HG03378 (cell line): ENCODE results near the gene CBFB.
"Not testable (repeated sequence)": the region's sequence is repeated elsewhere in the genome, so short reads cannot be mapped to it uniquely, and the experiment has no call there.

Experiments
- ATAC-seq: cut with Tn5 transposase; IDR thresholded peaks from one replicate; pipeline ENCODE4 v1.9.1; 2021; ENCODE audit warnings: mild to moderate bottlenecking, moderate library complexity; ENCODE audit not compliant: unreplicated experiment

Gene CBFB

DNA sequence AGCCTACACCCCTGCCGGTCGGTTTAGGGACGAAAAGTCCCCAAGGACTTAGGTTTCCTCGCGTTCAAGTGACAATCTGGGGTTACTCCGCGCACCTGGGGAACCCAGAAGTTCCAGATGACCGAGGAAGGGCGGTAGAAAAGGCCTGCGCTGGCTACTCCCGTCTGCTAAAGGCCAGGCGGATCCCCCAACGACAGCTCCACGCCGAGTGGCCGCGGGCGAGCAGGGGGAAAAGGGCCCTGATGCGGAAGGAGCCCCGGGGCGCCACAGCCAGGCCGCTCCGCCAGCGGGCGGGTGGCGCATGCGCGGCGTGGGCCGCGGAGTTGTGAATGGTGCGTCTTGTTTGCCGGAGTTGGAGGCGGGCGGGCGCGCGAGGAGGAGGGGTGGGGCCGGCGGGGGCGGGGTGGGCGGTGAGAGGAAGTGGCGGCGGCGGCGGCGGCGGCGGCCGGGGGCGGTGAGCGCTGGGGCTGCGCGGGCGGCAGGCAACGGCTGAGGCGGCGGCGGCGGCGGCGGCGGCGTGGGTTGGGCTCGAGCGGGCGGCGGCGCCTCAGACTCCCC lies at the start of gene CBFB:
CBFB (plus strand) TSS at position 454 of the 558 bp plus-strand sequence. CDS start 259 bp downstream, outside the sequence.
- ATAC-seq: peak; percentile 59

DNA sequence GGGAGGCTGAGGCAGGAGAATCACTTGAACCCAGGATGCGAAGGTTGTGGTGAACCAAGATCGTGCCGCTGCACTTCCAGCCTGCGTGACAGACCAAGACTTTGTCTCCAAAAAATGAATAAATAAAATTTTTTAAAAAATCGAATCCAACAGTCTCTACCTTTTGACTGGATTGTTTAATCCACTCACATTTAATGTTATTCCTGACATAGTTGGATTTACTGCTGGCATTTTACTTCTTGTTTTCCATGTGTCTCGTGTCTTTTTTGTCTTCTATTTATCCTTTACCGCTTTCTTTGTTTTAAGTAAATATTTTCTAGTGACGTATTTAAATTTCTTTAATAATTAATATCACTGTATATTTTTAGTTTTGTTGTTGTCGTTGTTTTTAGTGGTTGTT lies 45.9 kb upstream of the CBFB start:
- ATAC-seq: no peak

DNA sequence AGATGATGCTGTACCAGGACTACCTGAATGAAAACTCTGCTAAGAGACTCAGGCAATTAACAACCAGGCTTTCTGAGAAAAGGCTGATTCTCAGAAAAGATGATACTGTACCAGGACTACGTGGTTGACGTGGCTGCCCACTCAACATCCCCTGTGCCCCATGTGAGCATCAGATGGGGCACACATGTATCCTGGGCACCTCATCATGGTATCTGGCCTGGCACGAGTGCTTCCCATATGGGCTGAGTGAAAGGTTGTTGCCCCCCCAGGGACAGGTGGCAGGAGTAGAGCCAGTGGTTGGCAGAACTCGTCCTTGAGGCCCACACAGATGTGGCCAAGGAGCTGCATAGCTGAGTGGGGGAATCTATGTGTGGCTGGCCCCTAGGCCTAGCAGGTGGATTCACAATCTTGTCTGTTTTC lies 44.0 kb upstream of the CBFB start:
- ATAC-seq: no peak

DNA sequence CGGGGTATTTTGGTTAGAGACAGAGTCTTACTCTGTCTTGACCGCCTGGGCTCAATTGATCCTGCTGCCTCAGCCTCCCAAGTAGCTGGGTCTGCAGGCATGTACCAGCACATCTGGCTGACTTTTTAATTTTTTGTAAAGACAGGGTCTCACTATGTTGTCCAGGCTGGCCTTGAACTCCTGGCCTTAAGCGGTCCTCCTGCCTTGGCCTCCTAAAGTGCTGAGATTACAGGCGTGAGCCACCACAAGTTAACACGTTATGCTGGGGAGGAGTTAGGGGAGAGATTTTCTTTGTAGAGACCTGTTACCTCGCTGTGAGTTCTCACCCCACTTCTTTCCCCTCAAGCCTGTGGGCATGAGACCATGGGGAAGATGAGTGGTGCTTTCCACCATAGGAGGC lies 42.4 kb upstream of the CBFB start:
- ATAC-seq: no peak

DNA sequence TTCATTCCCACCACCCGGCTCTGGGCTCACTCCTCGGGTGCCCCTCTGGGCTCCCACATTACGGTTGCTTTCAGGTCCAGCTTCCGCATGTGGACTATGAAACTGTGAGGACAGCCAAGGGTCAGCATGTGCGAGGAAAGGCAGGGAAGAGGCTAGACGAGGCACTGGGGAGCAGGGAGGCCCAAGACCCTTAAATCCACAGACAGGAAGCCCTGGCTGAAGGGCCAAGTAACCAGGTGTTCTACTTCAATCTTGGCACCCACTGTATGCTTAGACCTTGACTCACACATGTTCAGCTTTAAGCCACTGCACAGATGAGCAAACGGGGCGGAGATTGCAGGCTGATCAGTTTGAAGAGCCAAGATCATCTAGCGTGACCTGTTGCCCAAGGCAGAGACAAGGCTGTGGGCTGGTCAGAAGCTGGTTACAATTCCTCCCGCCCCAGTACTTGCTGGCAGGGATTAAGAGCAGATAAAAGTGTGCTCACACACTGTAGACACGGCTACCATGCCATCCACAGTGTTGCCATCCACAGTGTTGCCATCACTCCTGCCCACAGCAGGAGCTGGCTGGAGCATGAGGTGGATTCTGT lies 40.7 kb upstream of the CBFB start, which contains the start of gene CES4A:
CES4A (plus strand) TSS at position 393 of the 592 bp plus-strand sequence; CDS start at position 577, 184 bp downstream.
- no peak for ATAC-seq

DNA sequence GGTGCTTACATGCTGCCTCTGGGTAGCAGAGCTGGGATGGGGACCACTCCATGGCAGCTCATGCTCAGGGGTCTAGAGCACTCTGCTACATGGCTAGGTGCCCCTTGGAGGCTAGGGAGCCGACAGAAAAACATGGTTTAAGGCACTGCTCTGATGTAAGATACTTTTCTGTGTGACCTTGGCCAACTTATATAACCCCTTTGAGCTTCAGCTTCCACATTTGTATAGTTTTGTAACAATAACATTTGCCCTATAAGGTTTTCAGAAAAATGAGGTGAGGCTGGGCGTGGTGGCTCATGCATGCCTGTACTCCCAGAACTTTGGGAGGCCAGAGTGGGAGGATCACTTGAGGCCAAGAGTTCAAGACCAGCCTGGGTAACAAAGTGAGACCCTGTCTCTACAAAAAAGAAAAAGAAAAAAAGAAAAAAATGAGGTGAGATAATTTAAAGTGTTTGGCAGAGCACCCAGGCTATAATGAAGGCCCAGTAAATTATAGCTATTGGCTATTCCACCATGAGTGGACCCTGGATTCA lies 37.3 kb upstream of the CBFB start:
- ATAC-seq: no peak

DNA sequence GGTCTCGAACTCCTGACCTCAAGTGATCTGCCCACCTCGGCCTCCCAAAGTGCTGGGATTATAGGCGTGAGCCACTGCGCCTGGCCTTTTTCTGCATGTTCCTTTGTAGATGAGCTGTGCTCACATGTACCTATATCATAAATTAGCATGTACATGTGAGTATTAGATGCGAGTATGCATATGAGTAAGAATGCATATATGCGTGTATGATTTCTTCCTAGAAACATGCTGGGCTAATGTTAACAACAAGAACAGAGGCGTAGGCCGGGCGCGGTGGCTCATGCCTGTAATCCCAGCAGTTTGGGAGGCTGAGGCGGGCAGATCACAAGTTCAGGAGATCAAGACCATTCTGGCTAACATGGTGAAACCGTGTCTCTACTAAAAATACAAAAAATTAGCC lies 35.4 kb upstream of the CBFB start:
- ATAC-seq: not testable (repeated sequence)

DNA sequence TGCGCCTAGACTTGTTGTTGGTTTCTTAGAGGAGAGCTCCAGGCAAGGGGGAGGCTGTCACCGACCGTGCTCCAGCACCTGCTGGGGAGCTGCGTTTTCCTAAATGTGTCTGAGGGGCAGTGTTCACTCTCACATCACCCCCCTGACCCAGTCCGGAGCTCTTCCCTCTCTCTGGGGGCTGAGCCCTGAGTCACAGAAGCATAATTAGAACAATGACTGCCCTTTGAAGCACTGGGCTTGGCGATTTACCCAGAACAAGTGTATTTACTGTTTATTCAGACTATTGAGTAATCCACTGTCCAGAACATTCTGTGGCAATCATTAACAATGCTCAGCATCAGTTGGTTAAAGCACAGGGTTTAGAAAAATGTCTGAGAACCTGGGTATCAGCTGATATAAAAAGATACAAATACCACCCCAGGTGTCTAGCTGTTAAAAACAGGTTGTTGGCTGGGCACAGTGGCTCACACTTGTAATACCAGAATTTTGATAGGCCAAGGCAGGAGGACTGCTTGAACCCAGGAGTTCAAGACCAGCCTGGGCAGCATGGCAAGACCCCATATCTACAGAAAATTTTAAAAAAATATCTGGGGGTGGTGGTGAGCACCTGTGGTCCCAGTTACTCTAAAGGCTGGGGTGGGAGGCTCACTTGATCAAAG lies 32.5 kb upstream of the CBFB start:
- ATAC-seq: no peak

DNA sequence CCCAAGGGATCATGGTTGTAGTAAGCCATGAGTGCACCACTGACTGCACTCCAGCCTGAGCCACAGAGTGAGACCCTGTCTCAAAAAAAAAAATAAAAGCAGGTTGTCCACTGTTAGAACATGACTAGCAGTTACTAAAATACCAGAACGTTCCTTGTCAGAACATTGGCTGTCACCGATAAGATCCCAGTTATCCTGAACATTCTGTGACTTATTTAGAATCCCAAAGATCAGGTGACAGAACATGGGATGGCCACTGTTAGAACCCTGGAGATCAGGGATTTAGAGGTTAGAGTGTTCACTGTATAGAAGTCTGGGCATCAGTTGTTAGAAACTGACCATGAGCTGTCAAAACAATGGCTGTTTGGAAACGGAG lies 32.0 kb upstream of the CBFB start:
- ATAC-seq: no peak

DNA sequence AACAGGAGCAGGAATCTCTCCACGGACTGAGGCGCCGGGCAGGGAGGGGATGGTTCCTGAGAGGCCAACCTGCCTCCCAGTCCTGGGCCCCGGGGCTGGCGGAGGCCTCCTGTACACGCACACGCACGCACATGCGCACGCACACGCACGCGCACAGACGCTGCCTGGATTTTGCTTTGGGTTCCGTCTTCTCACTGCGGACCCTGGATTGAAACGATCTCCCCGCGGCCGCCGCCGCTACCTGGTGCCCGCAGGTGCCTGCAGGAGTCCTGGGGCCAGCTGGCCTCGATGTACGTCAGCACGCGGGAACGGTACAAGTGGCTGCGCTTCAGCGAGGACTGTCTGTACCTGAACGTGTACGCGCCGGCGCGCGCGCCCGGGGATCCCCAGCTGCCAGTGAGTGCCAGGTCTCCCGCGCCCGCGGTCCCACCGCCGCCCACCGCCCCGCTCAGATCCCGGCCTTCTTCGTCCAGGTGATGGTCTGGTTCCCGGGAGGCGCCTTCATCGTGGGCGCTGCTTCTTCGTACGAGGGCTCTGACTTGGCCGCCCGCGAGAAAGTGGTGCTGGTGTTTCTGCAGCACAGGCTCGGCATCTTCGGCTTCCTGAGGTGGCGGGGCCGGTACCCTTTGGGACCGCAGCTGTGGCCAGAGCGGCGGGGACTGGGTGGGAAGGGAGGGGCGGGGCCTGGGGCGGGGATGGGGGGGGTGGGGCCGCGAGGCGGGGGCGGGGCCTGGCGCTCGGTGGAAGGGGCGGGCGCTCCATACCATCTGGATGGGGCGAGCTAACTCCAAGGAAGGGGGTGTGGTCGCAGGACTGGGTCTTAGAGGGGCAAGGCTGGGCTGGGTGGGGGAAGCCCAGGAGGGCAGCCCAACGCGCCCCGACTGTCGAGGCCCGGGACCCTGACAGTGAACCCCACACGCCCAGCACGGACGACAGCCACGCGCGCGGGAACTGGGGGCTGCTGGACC lies 28.3 kb upstream of the CBFB start:
- ATAC-seq: no peak

DNA sequence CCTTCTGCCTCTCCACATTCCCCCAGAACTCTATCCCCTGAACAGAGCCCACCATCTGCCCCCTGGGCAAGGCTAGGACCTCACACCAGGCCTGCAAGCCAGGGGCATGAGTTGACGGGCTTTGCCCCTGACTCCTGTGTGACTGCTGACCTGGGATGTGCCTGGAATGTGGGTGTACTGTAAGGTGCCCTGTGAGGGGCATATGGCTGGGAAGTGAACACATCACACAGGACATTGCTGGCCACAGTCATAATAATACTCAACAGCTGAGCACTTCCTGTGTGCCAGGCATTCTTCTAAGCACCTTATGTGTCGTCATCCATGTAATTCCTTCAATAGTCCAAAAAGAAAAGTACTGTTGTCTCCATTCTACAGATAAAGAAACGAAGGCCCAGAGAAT lies 27.2 kb upstream of the CBFB start:
- ATAC-seq: no peak

DNA sequence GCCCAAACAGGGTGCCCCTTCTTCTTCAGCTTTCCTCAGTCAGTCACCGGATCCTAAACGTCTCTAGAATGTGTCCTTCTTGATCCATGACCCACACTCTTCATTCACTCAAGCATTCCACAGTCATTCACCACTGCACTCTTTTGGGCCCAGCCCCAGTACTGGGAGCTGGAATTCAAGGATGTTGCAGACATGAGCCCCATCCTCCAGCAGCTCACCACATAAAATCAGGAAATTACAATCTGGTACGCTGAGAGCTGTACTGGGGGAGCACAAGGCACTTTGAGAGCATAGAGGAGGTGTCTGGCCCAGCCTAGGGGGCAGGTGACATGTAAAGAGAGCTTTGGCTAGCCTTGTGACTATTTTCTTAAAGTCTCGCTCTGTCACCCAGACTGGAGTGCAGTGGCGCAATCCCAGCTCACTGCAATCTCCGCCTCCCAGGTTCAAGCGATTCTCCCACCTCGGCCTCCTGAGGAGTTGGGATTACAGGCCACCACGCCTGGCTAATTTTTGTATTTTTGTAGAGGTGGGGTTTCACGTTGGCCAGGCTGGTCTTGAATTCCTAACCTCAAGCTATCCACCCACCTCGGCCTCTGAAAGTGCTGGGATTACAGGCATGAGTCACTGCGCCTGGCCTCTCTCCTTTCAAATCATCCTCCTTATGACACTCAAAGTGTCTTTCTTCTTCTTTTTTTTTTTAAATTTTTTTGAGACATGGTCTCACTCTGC lies 21.9 kb upstream of the CBFB start:
- no peak for ATAC-seq

DNA sequence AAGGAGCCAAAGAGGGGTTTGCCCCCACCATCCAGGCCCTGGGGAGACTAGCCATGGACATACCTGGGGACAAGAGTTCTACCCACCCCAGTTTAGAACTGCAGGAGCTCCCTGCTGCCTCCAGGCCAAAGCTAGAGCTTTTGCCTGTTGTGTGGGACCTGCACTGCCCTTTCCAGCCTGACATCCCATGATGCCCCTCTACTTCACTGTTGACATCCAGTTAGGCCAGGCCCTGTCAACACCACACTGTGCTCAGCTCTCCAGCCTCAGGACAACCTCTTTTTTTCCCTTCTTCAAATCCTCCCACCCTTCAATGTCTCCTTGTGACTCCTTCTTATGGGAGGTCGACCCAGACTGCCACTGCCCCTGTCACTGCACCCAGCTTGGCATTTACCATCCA lies 19.8 kb upstream of the CBFB start:
- ATAC-seq: no peak

DNA sequence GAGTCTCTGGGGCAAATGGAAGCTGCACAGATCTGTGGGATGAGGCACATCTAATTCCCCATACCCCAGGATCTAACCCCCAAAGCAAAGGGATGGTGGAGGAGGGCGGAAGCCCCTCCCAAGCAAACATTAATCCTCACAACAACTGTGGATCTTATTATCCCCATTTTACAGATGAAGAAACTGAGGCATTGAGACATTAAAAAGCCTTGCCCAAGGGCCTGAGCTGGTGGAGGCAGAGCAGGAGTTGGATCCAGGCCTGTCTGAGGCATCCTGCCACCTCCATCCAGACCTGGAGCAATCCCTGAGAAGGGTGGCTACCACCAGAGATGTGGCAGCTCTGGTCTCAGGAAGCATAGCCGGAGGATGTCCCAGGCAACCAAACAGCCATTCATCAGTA lies 17.7 kb upstream of the CBFB start:
- ATAC-seq: no peak

DNA sequence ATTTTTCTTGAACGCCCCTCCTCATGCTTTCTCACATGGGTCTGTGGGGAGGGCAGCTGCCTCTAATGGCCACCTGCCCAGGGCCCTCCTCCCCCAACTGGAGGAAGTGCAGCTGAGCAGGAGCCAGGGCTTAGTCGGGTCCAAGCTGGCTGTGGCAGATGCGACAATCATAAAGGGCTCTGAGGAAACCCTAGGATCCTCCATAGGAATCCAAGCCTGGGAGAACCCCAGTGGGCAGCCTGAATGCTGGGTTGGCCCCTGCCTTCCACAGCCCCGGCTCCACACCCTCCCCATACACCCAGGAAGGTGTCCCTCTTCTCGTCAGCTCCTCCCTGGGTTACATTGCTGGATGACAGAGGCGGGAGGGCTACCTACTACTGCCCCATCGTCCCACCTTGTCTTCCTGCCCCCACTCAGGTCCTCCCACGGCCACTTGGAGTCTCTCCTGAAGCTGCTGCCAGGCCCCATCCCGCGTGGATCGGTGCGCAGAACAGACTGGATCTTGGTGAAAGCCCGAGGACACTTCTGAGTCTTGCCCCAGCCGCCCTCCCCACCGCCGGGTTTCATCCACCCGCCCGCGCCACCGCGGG lies 15.6 kb upstream of the CBFB start:
- no peak for ATAC-seq

DNA sequence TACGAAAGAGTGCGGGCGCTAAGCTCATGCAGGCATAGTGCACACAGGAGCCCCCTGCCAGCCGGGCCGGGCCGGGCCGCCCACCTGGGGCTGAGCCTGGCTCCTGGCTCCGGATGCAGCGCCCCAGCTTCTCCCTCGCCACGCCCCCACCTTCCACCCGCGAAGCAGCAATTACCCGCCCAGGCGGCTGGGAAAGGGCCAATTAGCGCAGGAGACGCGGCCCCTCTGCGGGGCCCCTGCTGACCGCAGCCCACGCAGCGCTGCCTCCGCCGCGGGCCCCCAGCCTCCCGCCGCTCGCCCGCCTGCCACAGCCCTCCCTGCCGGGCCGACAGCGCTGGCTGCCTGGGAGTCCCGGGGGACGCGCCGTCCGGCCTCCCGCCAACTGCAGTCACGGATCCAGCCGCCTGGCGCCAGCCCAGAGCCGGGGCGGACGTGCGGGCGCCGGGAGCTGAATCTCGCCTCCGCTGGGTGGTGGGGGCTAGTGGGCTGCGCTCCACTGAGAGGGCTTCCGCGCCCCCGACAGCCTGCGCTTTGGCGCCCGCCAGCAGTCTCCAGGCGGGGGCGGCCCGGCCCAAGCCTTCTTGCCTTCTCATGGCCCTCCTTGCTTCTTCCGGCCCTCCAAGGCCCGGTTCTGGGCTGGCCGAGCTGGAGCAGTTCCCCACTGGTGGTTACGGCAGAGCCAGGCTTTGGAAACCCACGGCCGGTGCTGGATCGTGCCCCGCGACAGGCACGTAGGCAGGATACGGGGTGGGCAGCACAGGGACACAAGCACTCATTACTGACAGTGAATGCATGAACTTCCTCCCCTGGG lies 14.9 kb upstream of the CBFB start:
- ATAC-seq: no peak

DNA sequence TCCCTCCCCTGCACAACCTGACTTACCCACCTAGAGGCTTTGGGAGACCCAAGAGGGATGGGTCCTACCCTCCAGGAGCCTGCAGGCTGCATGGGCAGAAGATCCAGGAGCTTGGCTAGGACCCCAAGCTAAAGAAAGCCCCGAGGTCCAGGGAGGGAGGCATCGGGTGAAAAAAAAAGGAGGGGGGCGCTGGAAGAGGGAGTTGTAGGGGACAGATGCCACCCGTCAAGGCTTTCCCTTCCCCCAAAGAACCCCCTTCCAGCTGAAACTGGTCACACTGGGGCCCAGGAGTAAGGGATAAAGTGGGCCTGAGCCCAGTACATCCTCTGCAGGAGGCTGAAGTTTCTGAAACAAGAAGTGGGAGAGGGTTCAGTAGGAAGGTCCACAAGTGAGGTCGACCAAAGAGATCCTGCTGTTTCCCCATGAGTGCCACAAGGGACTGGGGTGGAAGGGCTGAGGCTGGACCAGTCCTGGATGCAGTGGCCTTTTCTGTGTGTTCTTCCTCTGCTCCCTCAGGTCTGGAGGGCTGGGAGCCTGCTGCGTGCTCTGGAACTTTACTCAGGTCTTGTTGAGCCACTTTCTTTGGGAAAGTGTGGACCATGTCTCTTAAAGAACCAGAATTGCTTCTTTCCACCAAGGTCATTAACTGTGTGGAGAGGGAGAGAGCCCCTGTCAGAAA lies 14.2 kb upstream of the CBFB start:
- ATAC-seq: no peak

DNA sequence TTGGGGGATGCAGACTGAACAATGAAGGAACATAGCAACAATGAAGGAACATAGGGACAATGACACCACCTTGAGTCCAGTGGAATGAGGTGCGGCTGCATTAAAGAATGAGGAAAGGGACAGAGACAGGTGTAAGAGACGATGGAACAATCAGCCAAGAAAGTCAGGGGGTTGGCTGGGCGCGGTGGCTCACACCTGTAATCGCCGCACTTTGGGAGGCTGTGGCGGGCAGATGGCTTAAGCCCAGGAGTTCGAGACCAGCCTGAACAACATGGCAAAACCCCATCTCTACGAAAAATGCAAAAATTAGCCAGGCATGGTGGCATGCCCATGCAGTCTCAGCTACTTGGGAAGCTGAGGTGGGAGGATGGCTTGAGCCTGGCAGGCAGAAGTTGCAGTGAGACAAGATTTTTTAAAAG lies 13.6 kb upstream of the CBFB start:
- no peak for ATAC-seq

DNA sequence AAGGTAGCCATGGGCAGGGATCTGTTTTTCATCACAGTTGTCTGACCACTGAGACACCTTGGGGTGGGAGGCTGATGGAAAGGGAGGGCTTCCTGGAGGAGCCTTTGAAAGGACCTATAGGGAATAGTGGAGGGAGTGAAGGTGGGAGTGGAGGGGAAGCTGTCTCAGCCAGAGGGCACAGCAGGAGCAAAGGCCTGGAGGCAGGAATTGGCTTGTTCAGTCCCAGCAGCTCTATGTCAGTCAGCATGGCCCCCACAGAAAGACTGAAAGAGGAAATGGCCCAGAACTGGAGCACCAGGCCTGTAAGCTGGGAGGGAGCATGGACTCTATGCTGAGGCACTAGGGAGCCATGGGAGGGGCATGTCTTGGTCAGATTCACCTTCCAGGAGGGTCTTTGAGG lies 12.8 kb upstream of the CBFB start:
- ATAC-seq: no peak
